H54 (cell line): Measurements from ENCODE around the gene SEM1.
"Not testable (repeated sequence)": the region's sequence is repeated elsewhere in the genome, so short reads cannot be mapped to it uniquely, and the experiment has no call there.

Experiments used
- DNase-seq: peaks from one replicate; pipeline ENCODE4 v3.0.0; 2011; ENCODE audit warnings: low spot score, mixed read lengths; ENCODE audit not compliant: insufficient read length
- FAIRE-seq: peaks from 3 replicates; lab custom pipeline; 2011; peaks lifted over from hg19 to GRCh38; lab: Jason Lieb, UNC
- POLR2A ChIP-seq: IDR thresholded peaks from 2 replicates; pipeline ENCODE4 v1.6.1; 2011; ENCODE audit warnings: low read depth, mild to moderate bottlenecking, low read length

Gene SEM1

DNA sequence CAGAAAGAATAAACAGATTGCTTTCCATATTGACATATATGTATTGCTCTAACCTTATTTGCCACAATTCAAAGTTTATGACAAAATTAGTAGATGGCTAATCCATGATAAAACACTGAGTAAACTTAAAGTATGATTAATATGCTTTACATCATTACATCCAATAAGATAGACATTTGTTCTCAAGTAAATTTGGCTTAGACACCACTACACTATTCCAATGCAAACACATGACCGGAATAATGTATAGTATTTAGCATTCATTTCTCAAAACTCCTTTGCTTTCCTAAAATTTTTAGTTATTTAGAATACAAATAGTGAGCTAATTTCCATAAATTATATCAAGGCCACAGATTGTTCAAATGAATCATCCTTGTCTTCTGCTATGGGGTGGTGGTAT, 20.2 kb downstream of the SEM1 start:
- no peak for FAIRE-seq
- DNase-seq, result no peak
- no peak for TF ChIP-seq POLR2A

DNA sequence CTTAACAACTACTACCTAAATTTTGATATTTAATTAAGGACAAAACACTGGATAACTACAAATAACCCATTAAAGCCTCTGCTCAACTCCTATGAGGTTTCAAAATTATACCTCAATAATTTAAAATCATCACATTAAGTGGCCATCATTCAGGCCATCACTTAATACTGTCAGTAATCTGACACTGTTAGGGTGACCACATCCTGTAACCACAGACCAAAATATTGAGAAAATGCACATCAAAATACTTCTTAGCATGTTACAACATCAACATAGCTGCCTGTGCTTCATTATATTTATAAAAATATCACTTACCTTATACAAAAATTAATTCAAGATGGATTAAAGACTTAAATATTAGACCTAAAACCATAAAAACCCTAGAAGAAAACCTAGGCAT, 23.3 kb downstream of the SEM1 start:
- DNase-seq (no peak), FAIRE-seq (no peak)

DNA sequence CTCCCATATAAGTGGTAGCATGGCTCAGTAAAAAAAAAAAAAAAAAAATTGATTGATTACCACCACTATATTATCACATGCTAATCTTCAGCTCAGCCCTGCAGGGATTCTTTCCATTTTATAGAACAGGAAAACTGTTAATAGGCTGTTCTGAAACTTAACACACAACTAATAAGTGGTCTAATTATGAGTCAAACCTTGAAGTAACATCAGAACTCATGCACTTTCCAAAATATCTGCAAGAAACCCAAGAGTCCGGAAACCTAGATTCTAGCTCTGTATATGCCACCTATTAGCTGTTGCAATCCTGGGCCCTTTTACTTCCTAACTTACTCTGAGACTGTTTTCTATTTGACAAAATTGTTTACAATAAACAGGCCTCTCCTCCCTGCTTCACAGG, 23.9 kb downstream of the SEM1 start:
- TF ChIP-seq POLR2A, result no peak
- no peak for DNase-seq
- FAIRE-seq, result no peak

More for the DNA sequence above, 23.3 kb downstream of the SEM1 start:
- no peak for TF ChIP-seq POLR2A

DNA sequence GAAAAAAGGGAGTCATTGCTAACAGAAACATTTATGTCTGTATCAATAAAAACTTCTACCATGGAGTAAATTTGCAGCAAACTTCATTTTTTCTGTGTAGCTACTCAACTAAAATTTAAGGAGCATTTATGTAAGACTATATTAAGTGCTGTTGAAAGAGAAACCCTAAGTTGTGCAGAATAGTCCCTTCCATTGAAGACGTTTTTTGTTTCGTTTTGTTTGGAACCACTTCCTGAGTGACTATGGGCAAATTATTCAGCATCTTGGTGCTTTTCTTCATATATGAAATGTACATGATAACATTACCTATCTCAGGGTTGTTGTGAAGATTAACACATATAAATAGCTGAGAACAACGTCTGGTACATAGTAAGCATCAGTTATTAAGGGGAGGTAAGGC, 24.3 kb downstream of the SEM1 start:
- no peak for FAIRE-seq
- DNase-seq, result no peak
- TF ChIP-seq POLR2A, result no peak

DNA sequence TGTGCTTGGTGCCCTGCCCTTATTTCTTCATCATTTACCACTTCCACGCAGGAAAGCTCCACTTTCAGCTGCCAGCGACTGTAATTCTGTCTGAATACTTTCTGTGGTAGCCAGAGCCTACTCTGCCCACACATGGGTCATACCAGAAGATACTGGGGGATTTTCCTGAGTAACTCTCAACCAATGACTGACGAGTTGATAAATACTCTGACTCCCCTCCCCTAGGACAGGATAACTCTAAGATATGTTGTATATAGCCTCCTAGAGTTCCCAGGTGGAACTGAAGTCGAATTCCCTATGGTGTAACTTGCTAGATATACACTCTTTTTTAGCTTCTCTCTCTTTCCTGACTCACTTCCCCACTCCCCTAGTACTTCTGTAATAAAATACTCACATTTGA, 29.8 kb downstream of the SEM1 start:
- DNase-seq (no peak), FAIRE-seq (no peak)
- TF ChIP-seq POLR2A, result no peak

- FAIRE-seq (no peak), DNase-seq (no peak)
- no peak for TF ChIP-seq POLR2A
These were observed 32.7 kb downstream of the SEM1 start for GRCh38 chr7:96676919-96677318.

DNA sequence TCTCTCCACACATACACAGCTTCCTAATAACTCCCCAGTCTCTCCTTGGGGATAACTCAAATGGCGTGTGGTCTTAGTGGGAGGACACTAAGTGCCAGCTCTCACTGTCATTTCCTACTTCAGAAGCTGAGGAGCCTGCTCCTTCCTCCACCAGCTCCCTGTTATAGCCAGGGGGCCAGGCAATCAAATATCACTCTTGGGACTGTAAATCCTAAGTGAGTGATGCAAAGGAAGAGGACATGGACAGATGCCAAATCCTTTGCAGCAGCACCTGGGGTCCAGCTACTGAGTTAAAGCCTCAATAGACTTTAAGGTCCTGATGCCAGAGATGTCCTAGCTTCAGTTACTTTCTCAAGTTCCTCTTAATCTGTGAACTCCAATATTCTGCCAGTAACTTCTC, 34.1 kb downstream of the SEM1 start:
- FAIRE-seq (no peak), DNase-seq (no peak)
- no peak for TF ChIP-seq POLR2A

GRCh38 chr7:96674565-96674964, 35.1 kb downstream of the SEM1 start:
- TF ChIP-seq POLR2A, result no peak
- FAIRE-seq, result no peak
- no peak for DNase-seq

GRCh38 chr7:96671854-96672253, 37.8 kb downstream of the SEM1 start:
- no peak for FAIRE-seq
- no peak for TF ChIP-seq POLR2A

DNA sequence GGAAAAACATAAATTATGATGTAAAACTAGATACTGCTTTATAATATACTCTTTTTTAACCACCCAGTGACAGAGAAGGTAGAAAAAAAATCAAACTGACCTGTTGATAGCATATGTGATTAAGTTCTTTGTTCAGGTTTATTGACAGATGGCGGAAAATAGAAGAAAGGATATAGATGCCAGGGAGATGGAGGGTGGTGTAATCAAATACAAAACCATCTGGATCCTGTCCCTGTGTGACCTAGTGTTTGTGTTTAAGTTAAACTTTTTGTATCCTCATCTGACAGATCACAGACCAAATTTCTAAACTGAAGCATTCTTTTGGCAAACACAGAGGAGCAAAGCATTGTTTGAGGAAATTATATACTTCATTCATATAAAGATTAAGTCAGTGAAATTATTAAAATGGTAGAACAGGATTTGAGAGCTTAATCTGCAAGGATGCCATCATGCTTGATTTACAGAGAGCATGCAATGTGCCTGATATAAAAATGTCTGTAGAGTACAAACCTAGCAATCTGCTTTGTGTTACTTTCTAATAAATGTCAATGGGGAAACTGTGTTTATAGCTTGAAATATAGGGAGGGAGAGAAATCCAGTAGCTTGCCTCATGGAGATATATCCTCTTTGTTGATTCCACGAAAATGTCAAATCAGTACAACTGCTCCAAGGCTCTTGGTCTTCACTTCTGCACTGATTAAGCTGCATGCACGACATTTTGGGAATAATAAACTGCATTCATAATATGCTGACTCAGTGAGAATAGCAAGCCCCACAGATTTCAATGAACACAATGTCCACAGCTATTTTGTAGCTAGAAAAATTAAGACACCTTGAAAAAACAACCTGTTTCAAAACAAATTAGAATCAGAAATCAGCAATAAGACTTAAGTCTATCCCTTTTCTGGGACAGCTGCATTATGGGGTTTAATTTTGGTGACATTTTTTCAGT, 39.0 kb downstream of the SEM1 start:
- no peak for FAIRE-seq
- TF ChIP-seq POLR2A, result no peak
- DNase-seq, result no peak

More at GRCh38 chr7:96671854-96672253, 37.8 kb downstream of the SEM1 start:
- no peak for DNase-seq

DNA sequence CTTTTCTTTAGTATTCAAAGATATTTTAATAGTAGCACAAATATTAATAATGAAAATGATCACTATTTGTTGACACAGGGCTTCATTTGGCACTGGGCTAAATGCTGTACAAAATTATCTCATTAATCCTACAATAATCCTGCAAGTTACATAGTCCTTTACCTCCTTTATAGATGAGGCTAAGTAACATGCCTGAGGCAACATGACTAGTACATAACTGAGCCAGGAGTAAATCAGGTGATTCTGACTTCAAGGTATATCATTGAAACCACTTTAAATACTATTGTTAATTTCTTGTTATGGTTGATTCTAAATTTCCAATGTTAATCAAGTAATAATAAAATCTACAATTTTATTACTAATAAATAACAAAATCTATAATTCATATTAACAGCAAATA, 39.8 kb downstream of the SEM1 start:
- FAIRE-seq, result no peak
- no peak for DNase-seq
- TF ChIP-seq POLR2A, result no peak

- no peak for FAIRE-seq
- no peak for DNase-seq
- no peak for TF ChIP-seq POLR2A
These were observed 42.6 kb downstream of the SEM1 start for GRCh38 chr7:96667026-96667425.

DNA sequence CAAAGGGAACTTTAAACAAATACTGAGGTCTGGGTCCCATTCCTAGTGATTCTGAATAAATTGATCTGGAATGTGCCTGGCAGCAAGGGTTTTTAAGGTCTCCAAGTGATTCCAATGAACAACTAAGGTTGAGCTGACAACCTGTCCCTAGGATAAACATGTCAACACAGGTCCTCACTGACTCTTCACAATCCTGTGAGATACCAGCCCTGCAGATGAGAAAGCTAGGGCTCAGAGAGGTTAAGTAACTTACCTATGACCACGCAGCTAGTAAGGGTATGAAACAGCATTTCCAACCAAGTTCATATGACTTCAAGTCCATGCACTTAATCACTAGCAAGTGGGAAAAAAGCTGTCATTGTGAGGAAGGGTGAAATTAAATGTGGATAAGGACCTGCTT, 44.0 kb downstream of the SEM1 start:
- no peak for FAIRE-seq
- TF ChIP-seq POLR2A, result no peak
- no peak for DNase-seq

DNA sequence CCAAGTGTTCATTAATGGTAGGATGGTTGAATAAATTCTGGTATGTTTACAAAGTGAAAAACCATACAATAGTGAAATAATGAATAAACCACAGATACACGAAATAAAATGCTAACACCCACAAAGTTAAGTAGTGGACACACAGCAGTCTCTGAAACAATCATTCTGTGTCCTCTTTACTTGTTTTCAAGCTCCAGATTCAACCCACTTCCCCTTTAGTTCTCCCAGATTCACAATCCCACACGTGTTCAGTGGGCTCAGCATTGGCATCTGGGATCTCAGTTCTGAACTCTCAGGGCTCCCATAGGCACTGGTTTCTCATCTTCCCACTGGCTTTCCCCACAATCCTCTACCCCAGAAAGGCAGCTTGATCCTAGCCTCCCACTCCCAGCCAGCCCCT, 44.9 kb downstream of the SEM1 start:
- DNase-seq (no peak), FAIRE-seq (no peak)
- TF ChIP-seq POLR2A, result no peak

GRCh38 chr7:96663871-96664445, 45.7 kb downstream of the SEM1 start:
- FAIRE-seq (no peak), DNase-seq (no peak)
- no peak for TF ChIP-seq POLR2A

DNA sequence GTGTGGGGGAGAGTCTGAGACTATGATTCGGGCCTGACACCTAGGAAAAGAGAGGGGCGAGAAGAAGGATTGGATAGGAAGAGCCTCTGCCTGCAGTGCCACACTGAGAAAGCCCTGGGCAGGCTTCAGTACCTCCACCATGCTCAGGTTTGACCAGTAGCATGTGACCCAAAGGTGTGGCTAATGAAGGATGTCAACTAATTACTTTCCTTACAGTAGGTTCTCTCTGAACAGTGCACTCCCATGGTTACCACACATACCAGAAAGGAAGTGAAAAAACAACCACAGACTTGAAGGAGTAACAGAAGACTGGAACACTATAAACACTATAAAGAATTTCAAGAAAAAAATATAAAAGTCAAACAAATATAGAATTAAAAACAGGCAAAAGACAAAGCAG, 46.2 kb downstream of the SEM1 start:
- FAIRE-seq (no peak), DNase-seq (no peak)
- TF ChIP-seq POLR2A, result no peak

GRCh38 chr7:96662151-96662550, 47.5 kb downstream of the SEM1 start:
- FAIRE-seq, DNase-seq: not testable (repeated sequence)
